EH (cell line): ENCODE measurements around the gene ANO2.
A peak's percentile ranks its signal among the peaks of the same experiment; 100 is the strongest.
"Not testable (repeated sequence)": the region's sequence is repeated elsewhere in the genome, so short reads cannot be mapped to it uniquely, and the experiment has no call there.

Experiments used
- DNase-seq: peaks from one replicate; pipeline ENCODE4 v3.0.0-alpha.2; 2015; ENCODE audit warnings: low read depth

ANO2 gene

DNA sequence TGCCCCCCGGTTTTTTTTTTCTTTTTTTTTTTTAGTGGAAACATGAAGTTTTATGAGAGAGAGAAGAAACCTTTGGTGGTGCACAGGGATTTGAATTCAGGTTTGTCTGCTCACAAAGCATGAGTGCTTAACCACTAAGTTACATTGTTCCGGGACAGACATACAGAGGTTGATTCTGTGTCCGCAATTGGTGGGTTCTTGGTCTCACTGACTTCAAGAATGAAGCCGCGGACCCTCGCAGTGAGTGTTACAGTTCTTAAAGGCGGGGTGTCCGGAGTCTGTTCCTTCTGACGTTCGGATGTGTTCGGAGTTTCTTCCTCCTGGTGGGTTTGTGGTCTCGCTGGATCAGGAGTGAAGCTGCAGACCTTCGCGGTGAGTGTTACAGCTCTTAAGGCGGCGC is 57.2 kb downstream of the ANO2 start:
- DNase-seq = not testable (repeated sequence)

DNA sequence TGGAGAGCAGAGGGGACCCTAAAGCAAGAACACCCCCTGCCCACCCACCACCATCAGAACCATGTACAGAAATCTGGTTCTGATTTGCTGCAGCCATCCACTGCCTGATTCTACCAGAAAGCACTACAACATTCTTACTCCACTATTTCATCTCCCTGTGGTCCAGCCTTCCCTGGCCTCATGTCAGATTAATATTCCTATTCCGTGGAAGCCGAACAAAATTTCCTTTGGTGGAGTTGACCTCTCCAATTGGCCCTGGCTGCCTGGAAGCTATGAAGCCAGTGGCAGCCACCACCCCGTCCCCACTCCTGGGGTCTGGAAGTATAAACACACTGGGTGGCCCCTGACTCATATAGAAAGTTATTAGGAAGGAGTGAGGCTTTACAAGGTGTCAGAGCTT is 60.2 kb downstream of the ANO2 start:
- DNase-seq = no peak

DNA sequence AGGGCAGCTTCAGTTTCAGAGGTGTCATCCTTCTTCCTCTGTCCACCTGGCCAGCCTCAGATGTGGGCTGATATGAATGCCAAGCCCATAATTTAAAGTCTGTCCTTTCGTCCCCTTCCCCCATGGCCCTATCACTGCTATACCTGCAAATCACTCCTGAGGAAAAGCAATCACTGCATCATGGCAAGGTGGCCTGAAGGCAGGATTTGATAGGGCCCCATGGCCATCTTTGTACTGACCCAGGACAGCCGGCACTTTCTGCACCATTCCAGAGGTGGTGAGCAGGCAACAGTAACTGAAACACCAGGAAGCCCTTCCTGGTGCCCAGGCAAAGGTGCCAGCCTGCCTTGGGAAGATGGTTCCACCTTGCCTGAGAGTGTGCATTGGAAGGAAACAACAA is 60.8 kb downstream of the ANO2 start:
- DNase-seq = no peak

DNA sequence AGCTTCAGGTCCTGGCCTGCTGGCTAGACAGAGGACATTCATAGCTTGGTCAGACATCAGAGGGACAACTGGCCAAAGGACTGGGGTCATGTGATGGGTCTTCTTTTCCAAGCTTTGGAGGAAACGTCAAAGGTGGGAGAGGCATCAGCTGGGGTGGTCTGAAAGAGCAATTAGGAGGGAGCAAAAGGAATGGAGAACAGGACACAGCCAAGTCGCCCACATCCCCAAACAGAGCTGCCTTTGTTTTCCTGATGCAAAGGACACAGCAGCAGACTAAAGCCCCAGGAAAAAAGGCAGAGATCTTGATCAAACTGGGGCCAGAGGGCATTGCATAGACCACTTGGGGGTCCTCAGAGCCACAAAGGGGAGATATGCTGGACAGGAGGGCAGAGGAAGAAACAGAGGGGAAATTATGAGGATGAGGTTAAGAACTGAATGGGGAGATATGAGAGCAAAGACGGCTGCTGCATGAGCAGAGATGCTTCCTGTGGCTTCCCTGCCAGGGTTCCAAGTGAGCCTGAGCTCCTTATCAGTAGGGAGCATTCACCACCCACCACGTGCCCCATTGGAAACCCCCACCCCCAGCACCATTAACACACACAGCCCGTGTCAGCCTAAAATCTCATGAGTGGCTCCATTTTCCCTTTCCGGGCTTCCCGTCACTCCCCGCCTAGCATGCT is 62.4 kb downstream of the ANO2 start:
- DNase-seq = no peak

DNA sequence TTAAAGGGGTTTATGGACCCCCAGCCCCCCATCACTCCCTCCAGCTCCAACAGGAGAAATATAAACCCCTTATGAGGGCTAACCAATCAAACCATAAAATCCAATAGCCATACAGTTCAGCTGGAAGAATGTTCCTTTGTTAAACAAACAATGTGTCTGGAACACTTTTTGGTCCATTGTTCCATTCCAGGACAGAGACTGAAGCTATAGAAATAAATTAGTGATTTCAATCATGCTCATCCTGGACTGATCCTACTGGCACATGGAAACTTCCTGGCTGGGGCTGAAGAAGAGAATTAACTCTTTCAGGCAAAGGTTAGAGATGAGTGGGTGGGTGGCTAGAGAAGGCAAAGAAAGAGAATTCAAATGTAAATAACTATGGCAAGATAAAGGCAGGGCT is 63.4 kb downstream of the ANO2 start:
- DNase-seq = no peak

DNA sequence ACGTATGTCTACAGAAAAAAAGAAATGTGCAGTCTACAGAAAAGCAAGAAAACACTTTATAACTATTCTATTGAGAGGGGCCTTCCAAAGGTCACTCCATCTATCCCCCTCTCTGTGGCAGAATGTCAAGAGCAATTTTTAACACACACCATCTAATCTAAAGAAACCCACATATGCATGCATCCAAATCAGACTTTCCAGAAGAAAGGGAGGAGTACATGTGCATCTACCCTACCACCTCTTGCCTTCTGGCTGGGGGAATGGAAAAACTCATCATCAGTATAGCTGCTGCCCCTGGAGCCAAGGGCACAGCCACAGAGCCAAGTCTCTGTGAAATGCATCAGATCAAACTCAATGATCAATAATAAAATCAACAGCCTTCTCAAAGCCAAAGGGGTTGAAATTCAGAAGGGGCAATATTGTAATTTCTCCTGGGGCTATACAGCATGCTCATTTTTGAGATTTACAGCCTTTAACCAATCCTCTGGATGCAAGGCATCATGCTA is 63.9 kb downstream of the ANO2 start:
- no peak for DNase-seq

- no peak for DNase-seq
Measured at GRCh38 chr12:5875851-5876250, 69.2 kb downstream of the ANO2 start.

DNA sequence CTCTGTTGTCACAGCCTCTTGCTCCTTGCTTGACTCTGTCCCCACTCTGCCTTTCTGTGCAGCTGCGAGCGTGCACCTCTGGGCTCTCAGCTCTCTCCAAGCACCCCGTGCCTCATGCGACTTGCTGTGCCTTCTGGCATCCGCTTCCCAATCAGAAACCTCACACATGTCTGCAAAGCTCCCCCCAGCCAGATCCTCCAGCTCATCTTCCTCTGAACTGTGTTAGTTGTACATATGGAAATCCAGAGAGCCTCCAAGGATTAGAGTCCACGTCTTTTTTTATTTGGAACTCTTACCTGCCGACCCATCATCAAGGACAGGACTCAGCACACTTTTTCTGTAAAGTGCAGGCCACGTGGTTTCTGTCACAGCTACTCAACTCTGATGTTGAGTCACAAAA is 70.5 kb downstream of the ANO2 start:
- no peak for DNase-seq

DNA sequence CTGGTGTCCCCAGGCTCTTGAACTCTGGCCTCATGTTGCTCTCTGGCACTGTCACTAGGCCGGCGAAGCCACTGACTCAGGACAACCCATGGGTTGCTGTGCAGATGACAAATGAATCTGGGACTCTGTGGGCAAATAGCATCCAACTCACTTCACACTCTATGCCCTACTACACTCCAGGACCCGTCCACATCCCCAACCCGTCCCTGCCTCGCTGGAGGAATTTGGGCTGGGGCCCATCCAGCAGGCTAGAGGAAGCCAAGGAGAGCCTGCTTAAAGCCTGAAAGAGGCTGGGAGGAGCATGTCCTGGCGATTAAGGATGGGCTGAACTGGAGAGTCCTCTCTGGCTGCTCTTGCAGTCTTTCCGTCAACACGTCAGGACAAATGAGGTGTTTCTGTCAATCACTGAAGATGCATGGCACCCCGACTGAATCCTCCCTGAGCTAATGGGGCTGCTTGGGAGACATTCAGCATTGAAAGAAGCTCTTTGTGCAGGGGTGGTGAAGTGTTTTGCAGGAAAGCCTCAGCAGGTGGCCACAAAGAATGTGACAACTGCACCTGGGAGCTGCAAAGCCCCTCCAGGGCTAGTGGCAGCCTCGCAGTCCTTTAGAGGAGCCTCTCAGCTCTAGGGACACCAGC is 71.7 kb downstream of the ANO2 start:
- DNase-seq = no peak

- peak; percentile 33 for DNase-seq
Measured at GRCh38 chr12:5872745-5873144, 72.3 kb downstream of the ANO2 start.

DNA sequence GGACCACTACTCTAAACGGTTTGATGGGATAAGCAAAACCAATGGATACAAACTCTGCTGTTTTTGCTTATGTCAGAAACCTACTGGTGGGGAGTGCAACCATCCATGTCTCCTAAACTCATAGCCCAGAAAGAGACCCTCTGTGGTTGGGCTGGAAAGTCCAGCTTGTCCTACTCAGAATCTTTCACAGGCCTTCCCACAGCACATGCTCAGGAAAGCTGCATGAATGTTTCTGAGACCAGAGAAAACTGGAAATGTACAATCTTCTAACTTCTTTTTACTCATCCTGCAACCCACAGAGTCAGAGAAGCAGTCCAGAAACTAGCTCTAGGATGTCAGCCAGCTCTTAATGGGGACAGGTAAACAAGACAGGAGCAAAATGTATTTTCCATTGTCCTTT is 73.3 kb downstream of the ANO2 start:
- no peak for DNase-seq

- DNase-seq = no peak
Measured at GRCh38 chr12:5870183-5870582, 74.9 kb downstream of the ANO2 start.

DNA sequence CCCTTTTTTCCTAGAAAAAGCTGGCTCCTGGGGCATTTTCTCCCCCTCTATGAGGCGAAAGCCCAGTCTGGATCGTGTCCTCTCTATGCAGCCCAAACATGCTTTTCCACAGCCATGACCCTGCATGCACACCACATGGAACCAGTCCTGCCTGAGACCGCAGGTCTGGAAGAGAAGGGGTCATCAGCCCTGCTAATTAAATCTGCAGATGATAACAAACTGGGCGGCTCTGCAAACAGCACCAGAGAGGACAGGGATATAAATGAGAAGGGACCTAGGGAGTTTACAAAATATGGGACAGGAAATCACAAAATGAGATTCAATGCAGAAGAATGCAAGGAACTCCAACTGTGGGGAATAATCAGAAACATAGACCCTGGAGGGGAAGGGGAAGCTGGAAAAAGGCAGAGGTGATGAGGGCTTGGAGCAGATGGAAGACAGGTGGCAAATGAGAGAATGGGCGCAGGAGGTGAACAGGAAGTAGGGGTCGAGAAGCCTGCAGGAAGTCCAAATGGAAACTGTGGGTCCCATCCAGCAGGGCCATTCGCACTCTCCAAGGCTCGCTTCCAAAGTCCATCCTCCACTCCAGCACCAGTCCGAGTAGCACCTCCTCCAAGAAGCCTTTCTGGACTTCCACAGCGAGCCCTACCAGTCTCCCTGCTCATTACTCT is 76.3 kb downstream of the ANO2 start:
- DNase-seq = no peak

- DNase-seq = no peak
Measured at GRCh38 chr12:5865397-5865796, 79.7 kb downstream of the ANO2 start.

DNA sequence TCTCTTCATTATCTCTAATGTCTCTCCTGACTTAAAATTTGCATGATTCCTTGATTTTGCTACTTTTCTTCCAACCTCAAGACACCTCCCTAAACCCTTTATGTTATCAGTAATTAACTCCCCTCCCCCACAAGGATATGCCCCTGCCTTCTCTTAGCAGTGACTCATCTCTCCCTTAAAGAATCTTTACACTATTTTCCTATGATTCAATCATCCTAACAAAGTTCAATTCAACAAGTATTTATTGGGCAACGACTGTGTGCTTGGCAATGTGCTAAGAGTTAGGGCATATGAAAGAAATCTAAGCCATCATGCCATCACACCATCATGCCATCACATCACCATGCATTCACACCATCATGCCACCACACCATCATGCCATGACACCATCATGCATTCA is 80.1 kb downstream of the ANO2 start:
- no peak for DNase-seq

GRCh38 chr12:5864301-5864700 is 80.8 kb downstream of the ANO2 start:
- no peak for DNase-seq

DNA sequence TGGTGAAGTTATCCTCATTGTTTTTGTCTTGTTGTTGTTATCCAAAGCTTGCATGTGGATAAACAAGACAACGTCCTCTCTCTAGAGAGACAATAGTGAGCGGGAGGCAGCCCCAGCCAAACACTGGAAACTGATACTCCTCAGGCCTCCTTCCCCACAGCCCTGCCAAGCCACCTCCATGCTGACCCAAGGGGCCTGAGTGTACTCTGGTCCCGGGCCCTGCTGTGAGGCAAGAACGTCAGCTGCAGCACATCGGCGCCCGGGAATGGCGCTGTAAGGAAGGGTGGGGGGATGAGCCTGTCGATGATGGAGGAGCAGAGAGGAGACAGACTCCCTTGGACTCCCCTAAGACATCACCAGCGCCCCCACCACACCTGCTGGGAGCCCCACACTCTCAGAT is 83.6 kb downstream of the ANO2 start:
- DNase-seq = no peak

GRCh38 chr12:5856692-5857091 is 88.4 kb downstream of the ANO2 start:
- DNase-seq = no peak

DNA sequence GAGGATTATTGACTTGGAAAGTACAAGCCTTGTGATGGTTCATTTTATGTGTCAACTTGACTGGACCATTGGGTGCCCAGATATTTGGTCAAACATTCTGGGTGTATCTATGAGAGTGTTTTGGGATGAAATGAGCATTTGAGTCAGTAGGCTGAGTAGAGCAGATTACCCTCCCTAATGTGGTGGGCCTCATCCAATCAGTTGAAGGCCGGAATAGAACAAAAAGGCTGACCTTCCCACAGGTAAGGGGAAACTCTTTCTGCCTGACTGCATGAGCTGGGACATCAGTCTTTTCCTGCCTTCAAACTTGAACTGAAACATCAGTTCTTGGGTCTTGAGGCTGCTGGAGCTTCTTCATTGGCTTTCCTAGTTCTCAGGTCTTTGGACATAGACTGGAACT is 98.1 kb downstream of the ANO2 start:
- DNase-seq = no peak

- no peak for DNase-seq
Measured at GRCh38 chr12:5840944-5841343, 104.1 kb downstream of the ANO2 start.

- no peak for DNase-seq
Measured at GRCh38 chr12:5830111-5830510, 114.9 kb downstream of the ANO2 start.

- DNase-seq = no peak
Measured at GRCh38 chr12:5827591-5827990, 117.5 kb downstream of the ANO2 start.

GRCh38 chr12:5825761-5826160 is 119.3 kb downstream of the ANO2 start:
- DNase-seq = not testable (repeated sequence)
